Motor neuron (in vitro differentiated cells): ENCODE results near the gene ALDOB. TPM values are rescaled to one million over a fixed set of nuclear protein-coding genes. Genes with fewer than 3 reads are reported as not detected.

ENCODE experiments used
- ATAC-seq, 8 experiments: fragments of 200-7000 bp; cut with Tn5 transposase; replicated peaks in 6 of 8; 2 replicates each; pipeline ENCODE4 v1.8.0; 2021; ENCODE audit warnings: mild to moderate bottlenecking in 8 of 8, moderate library complexity in 8 of 8
- H3K27ac ChIP-seq, 2 donors: fragments of 250-450 bp; sonication (Bioruptor Pico); 2 replicates each; pipeline ENCODE4 v1.9.0; 2021; ENCODE audit warnings: antibody characterized with exemption in 2 of 2, mild to moderate bottlenecking in 2 of 2, moderate library complexity in 1 of 2
- H3K4me1 ChIP-seq, 2 donors: fragments of 250-450 bp; sonication (Bioruptor Pico); replicated peaks in 1 of 2; 2 replicates each; pipeline ENCODE4 v1.6.1; 2021; ENCODE audit warnings: antibody characterized with exemption in 2 of 2, mild to moderate bottlenecking in 2 of 2, moderate library complexity in 1 of 2
- H3K4me3 ChIP-seq, 5 donors: fragments of 250-450 bp; sonication (Bioruptor Pico); 2 replicates each; pipeline ENCODE4 v1.9.0; 2021; ENCODE audit warnings: antibody characterized with exemption in 5 of 5, mild to moderate bottlenecking in 5 of 5, moderate library complexity in 4 of 5
- WGBS, 10 experiments: fragments of 450-650 bp; shearing (Covaris generic); methylation state at CpG; one replicate each; pipeline ENCODE4 v1.0.0; 2022; 5-methylcytosine and 5-hydroxymethylcytosine counted together
- in situ Hi-C, 9 experiments: fragments of 400-800 bp; cut with MboI; loops; one replicate each; pipeline ENCODE4 v1.15.0; 2021; ENCODE audit warnings: low sequenced_read_pairs in 9 of 9, low pct_unique_long_range_greater_than_20kb in 2 of 9; ENCODE audit not compliant: unreplicated experiment in 9 of 9
- total RNA-seq, 8 experiments: library from RNA; unstranded; fragments of 300-600 nt; gene quantifications; 2 replicates each; pipeline versions ENCODE4 v1.2.3 to v1.2.4, GENCODE V29; 2022

The ALDOB gene
- 1 to 10 TPM in 1 of 8 experiments, under 1 TPM in 6, not detected in 1; 0.18 to 1.0 (median 0.46) TPM for total RNA-seq

DNA sequence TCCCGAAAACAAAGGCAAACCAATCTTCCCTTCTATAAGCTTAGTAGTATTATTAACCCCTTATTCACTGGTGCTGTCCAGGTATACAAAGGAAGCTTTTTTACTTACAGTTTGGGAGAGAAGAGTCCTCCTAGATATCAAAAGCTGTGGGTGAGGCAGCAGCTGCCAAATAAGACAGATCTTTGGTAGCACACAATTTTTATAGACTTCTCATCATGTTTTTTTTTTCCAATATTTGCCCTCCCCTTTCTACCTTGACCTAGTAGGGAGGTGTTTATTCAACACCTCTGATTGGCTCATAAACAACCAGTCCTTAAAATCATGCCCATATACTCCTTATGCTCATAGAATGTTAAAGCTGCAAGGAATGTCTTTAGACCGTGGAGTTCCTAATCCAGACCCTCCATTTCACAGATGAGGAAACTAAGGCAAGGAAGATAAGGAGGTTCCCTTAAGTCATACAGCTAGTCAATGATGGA, at the start of gene ALDOB:
ALDOB (minus strand) TSS at position 174 of the 479 bp plus-strand sequence. CDS start 4,887 bp downstream, outside the sequence.
- H3K4me3 ChIP-seq: no peak within 1 kb of the TSS
- WGBS, 10 experiments: 10 to 100% (median 73%) methylated on average over 1 to 2 of the region's 2 CpGs; no CpG with 5 or more reads in 2 of the 10 experiments

DNA sequence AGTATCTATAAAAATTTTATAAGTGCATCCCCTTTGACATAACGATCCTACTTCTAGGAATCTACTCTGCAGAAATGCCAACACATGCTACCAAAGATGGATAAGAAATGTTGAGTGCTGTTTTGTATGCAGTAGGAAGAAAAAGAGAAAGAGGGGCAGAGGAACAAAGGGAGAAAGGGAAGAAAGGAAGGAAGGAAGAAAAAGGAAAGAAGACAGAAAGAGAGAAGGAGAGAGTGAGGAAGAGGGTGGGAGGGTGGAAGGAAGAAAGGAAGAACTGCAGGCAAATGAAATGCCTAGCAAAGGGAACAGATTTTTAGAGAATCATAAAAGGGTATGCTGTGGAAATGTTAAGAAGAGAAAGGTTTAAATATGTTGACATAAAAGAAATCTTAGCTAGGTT, 48.5 kb upstream of the ALDOB start:
- H3K4me1 ChIP-seq: peaks cover 0 to 21% of the 10 kb centered on the region in 2 donors
- no peak overlapping the region for H3K27ac ChIP-seq
- in situ Hi-C loops: no loop called here
- WGBS, 10 experiments: 17 to 100% (median 100%) methylated on average over 1 of the region's 1 CpG; no CpG with 5 or more reads in 1 of the 10 experiments
- ATAC-seq: no peak
- H3K4me3 ChIP-seq: no peak overlapping the region

More for the DNA sequence above, at the start of gene ALDOB:
- in situ Hi-C loops: no loop called here
- H3K27ac ChIP-seq: no peak within 1 kb of the TSS
- H3K4me1 ChIP-seq: no peaks in the 10 kb centered on the region
- no peak for ATAC-seq

DNA sequence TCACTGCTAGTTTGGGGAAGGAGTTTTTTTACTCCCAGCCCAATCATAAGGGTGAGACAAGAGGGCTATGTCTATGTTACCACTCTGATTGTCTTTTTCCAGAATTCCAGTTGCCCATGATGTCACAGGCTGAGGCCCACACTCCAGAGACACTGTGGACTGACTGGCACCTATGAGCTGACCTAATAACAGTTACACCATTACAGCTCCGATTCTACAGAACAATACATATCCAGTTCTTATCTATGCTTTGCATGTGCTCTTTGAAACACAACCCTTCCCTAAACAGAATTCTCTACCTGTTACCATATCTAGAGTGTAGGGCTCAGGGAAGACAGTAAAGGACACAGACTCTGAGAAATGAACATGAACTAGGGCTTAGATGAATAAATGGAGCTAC, 45.7 kb upstream of the ALDOB start:
- peak in 1 of 8 experiments; percentile 24 for ATAC-seq
- 27 to 100% (median 100%) methylated on average over 1 of the region's 1 CpG; no CpG with 5 or more reads in 7 of the 10 experiments for WGBS, 10 experiments
- Histone ChIP-seq H3K27ac (no peak overlapping the region), H3K4me3 (no peak overlapping the region), H3K4me1 (peaks cover 0 to 18% of the 10 kb centered on the region in 2 donors)
- in situ Hi-C loops: no loop called here

DNA sequence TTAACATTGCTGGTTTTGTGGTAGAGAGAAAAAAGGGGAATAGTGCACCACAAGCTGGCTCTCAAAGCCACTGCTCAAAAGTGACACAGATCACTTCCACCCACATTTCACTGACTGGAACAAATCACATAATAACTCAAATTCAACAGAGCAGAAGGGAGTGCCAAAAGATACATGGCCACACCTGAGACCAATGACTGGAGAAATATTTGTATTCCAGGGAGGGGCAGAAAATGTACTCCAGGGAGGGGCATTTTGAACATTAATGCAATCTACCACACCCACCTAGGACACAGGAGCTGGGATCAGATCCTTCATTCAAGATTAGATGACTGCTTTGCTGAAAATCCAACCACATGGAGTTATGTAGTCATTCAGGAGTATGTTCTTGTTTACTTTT, 44.8 kb upstream of the ALDOB start:
- in situ Hi-C loops: no loop called here
- ATAC-seq: peak in 3 of 8 experiments; percentile 65 to 69 (median 67)
- Histone ChIP-seq H3K27ac (no peak overlapping the region), H3K4me1 (peaks cover 0 to 15% of the 10 kb centered on the region in 2 donors), H3K4me3 (no peak overlapping the region)

DNA sequence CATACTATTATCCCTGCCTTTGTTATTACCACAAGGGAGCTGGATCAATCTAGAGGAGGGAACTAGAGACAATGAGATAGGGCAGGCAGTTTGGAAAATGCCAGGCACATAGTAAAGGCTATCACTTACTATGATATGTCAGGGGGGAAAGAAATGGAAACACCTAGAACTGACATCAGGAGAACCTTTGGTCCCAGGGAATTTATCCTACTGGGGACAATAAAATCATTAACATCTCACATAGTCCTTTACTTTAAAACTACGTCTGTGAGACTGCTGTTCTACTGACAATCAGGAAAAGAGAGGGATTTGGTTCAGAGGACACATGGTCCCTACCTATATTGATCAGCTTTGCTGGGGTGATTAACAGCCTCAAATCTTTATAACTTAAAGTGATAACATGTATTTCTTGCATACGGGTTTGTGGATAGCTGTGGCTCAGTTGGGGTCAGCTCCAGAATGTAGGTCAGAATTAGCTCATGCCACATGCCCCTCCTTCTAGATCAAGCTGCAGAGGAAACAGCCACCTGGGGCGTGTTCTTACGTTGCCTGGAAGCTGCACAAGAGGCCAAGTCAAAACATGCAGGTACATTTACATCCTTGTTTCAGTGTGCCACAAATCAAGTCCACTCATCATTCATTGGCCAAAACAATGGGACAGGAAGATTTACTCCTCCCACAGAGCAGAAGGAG, 43.9 kb upstream of the ALDOB start:
- ATAC-seq: peak in 2 of 8 experiments; percentile 25 to 47
- in situ Hi-C loops: no loop called here

DNA sequence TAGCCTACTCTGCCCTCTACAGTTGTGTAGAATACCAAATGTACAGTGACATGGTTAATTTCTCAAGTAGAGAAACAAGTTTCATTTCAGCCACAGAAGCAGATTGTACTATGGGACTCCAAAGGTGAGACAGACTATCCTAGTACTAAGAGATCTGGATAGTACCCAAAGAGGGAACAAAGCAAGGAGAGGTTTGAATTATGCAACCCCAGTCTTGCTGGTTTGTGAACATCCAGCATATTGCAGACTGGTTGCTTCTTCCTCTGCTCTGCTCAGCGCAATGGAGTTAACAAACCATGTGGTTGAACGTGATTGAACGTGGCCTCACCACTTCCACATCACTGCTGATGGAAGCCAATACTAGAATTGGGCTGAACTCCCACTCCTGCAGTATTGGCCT, 43.3 kb upstream of the ALDOB start:
- no peak overlapping the region for H3K27ac ChIP-seq
- in situ Hi-C loops: no loop called here
- WGBS, 10 experiments: 32 to 100% (median 93%) methylated on average over 1 to 3 of the region's 3 CpGs; no CpG with 5 or more reads in 5 of the 10 experiments
- no peak for ATAC-seq
- peaks cover 0 to 8% of the 10 kb centered on the region in 2 donors for H3K4me1 ChIP-seq
- H3K4me3 ChIP-seq: no peak overlapping the region

More for the DNA sequence above, 43.9 kb upstream of the ALDOB start:
- Histone ChIP-seq H3K4me3 (no peak overlapping the region), H3K4me1 (peaks cover 0 to 8% of the 10 kb centered on the region in 2 donors), H3K27ac (no peak overlapping the region)
- 10 to 100% (median 55%) methylated on average over 1 to 4 of the region's 4 CpGs; no CpG with 5 or more reads in 4 of the 10 experiments for WGBS, 10 experiments

DNA sequence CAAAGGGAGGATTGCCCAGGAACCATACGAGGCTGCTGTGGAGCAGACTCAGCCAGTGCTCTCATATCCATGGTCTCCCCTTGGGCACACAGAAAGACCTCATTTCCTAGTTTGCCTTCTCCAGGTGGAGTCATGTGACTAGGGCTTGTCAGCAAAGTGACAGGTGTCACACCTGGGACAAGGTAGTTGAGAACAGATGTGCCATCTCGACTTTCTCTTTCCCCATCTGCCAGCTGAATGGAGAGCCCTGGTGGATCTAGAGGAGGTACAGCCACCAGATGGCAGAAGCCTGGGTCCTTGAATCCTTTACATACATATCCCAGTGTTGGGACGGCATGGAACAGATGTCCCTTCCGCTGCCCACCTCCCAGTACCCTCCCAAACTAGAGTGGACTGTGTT, 42.9 kb upstream of the ALDOB start:
- H3K4me1 ChIP-seq: peaks cover 0 to 8% of the 10 kb centered on the region in 2 donors
- WGBS, 10 experiments: 0 to 100% (median 80%) methylated on average over 1 to 4 of the region's 4 CpGs; no CpG with 5 or more reads in 3 of the 10 experiments
- no peak overlapping the region for H3K27ac ChIP-seq
- in situ Hi-C loops: no loop called here
- no peak for ATAC-seq
- no peak overlapping the region for H3K4me3 ChIP-seq

DNA sequence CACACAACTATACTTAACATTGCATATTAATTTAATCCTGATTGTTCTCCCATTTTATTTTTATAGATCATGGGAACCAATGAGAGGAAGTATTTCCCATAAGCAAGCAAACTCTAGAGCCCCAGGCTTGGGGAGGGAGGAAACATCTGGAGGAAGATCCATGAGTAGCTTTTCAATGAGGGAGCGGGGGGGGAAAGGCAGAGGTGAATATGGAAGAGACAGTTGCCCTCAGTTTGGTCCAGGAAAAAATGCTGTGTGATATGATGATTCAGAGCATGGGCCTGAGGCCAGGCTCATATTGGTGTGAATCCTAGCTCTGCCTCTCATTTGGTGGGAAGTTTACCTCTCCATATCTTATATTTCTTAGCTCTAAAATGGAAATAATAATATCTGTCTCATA, 42.2 kb upstream of the ALDOB start:
- in situ Hi-C loops: no loop called here
- peaks cover 0 to 8% of the 10 kb centered on the region in 2 donors for H3K4me1 ChIP-seq
- no peak overlapping the region for H3K27ac ChIP-seq
- H3K4me3 ChIP-seq: no peak overlapping the region
- ATAC-seq: peak in 2 of 8 experiments; percentile 9 to 51
- 20 to 100% (median 29%) methylated on average over 1 of the region's 1 CpG; no CpG with 5 or more reads in 7 of the 10 experiments for WGBS, 10 experiments

DNA sequence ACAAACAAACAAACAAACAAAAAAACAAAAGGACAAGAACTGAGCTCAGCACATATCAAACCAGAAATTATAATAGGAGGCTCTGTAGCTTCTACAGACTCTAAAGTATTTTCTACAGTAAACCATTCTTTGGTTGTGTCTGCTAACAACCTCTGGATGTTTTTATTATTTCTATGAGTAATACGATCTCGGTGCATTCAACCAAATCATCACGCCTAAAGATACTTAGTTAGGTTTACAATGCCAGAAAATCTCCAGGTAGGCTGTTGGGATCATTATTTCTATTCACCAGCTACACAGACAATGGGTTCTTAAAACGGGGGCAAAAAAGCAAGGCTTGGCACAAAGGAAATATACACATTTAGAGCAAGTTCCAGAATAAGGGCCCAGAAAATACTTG, 41.6 kb upstream of the ALDOB start:
- in situ Hi-C loops: no loop called here
- Histone ChIP-seq H3K27ac (no peak overlapping the region), H3K4me1 (peaks cover 0 to 8% of the 10 kb centered on the region in 2 donors), H3K4me3 (no peak overlapping the region)
- ATAC-seq: no peak
- WGBS, 10 experiments: 57 to 100% (median 88%) methylated on average over 1 to 4 of the region's 4 CpGs

DNA sequence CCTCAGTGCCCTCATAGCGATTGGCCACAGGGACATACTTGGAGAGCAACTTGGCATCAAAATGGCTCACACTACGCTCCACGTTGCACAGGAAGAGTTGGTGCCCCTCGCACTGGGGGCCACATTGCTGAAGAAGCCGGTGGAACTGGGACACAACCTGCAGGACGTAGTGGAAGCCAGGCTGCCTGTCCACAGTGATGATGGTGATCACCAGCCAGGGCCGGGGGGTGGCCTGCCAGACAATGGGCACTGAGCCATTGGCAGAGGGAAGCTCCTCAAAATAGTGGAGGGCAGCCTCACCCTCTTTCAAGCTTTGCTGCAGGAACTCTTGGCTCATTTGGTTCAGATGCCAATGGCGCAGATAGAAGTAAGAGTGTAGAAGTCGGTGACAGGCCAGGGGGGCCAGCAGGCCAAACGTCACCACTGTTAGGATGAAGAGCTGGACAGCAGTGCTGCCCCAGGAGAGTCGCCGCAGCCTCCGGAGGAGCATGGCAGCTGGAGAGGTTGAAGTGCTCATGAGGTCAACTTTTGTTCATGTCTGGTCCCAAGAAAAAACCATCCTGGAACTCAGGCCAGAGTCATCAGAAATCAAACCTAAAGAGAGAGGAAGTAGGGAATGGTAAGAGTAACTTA, 41.1 kb upstream of the ALDOB start:
- H3K27ac ChIP-seq: no peak overlapping the region

DNA sequence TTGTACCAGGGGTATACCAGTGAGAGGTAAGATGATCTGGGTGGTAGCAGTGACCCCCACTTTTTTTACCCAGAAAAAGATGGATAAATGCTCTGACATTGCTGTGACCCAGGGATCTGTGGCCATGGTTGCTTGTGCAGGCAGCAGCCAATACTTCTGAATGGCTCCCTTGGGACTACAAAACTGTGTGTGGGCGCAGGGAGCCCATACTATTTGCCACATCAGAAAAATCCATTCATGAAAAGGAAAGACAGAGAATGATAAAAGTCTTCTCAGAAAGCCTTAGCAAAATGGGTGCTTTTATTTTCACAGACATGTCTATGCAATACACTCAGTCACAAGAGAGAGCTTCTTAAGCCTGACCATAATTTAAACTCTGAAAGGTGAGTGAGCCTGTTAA, 37.3 kb upstream of the ALDOB start:
- 60 to 100% (median 90%) methylated on average over 1 of the region's 1 CpG; no CpG with 5 or more reads in 6 of the 10 experiments for WGBS, 10 experiments
- Histone ChIP-seq H3K27ac (no peak overlapping the region), H3K4me1 (no peaks in the 10 kb centered on the region), H3K4me3 (no peak overlapping the region)
- no peak for ATAC-seq
- in situ Hi-C loops: no loop called here

More for the DNA sequence above, 41.1 kb upstream of the ALDOB start:
- ATAC-seq: no peak
- Histone ChIP-seq H3K4me3 (no peak overlapping the region), H3K4me1 (peaks cover 0 to 8% of the 10 kb centered on the region in 2 donors)
- 86 to 100% (median 97%) methylated on average over 1 to 11 of the region's 13 CpGs; no CpG with 5 or more reads in 1 of the 10 experiments for WGBS, 10 experiments
- in situ Hi-C loops: no loop called here

DNA sequence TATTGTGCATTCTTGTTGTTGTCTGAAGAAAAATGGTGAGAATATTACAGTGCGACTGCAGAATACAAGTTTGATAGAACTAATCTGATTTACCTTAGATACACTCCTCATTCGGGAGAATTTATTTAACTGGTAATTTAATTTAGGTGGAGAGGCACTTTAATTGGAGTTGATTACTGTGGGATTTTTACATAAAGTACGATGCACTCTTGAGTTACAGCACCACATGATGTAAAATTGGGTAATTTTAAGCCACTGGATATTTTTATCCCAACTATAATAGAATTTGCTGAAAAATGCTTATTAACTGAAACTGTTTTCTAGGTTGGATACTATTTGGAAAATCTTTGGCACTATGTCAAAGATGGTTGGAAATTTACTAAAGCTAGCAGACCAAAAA, 35.4 kb upstream of the ALDOB start:
- 61 to 100% (median 94%) methylated on average over 1 to 3 of the region's 3 CpGs for WGBS, 10 experiments
- ATAC-seq: no peak
- no peak overlapping the region for H3K4me3 ChIP-seq
- in situ Hi-C loops: no loop called here
- no peak overlapping the region for H3K27ac ChIP-seq
- no peaks in the 10 kb centered on the region for H3K4me1 ChIP-seq

DNA sequence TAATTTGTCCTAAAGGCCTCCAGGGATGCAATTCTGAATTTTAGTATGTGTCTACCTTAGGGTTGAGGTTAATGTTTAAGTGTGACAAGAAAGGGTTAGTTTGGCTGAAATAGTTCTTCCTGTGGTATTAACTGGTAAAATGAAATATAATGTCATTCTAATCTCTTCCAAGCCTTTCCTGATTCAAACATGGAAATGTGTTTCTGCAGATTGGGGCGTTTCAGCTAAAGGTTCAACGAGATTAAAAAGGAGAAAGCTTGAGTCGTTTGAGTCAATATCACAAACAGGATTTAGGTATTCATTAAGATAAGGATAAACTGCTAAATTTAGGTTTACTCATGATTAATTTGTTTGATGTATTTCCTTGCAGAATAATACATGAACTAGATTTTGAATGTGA, 34.4 kb upstream of the ALDOB start:
- WGBS, 10 experiments: 61 to 100% (median 93%) methylated on average over 1 to 3 of the region's 3 CpGs
- ATAC-seq: no peak
- Histone ChIP-seq H3K4me3 (no peak overlapping the region), H3K27ac (no peak overlapping the region), H3K4me1 (no peaks in the 10 kb centered on the region)
- in situ Hi-C loops: no loop called here
